Astrocyte (in vitro differentiated cells and primary cell): ENCODE data around the gene POGZ.

Experiments
- EZH2 ChIP-seq: IDR thresholded peaks from 2 replicates; pipeline ENCODE4 v1.6.1; 2012; ENCODE audit warnings: mild to moderate bottlenecking, low read length, inconsistent platforms; ENCODE audit not compliant: insufficient read depth
- TF ChIP-seq, protein P1 (sequence below): IDR thresholded peaks from 2 replicates; pipeline ENCODE4 v1.5.1; 2011; ENCODE audit warnings: low read depth, mild to moderate bottlenecking, inconsistent platforms, low read length, moderate library complexity; ENCODE audit not compliant: insufficient read depth

GRCh38 chr1:151402764-151403163, 56.5 kb downstream of the POGZ start:
- TF ChIP-seq, protein P1, sequence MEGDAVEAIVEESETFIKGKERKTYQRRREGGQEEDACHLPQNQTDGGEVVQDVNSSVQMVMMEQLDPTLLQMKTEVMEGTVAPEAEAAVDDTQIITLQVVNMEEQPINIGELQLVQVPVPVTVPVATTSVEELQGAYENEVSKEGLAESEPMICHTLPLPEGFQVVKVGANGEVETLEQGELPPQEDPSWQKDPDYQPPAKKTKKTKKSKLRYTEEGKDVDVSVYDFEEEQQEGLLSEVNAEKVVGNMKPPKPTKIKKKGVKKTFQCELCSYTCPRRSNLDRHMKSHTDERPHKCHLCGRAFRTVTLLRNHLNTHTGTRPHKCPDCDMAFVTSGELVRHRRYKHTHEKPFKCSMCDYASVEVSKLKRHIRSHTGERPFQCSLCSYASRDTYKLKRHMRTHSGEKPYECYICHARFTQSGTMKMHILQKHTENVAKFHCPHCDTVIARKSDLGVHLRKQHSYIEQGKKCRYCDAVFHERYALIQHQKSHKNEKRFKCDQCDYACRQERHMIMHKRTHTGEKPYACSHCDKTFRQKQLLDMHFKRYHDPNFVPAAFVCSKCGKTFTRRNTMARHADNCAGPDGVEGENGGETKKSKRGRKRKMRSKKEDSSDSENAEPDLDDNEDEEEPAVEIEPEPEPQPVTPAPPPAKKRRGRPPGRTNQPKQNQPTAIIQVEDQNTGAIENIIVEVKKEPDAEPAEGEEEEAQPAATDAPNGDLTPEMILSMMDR = no peak
- TF ChIP-seq EZH2 = no peak
